Liver (tissue), 9 donors: ENCODE results near the gene FAM83B. TPM values are rescaled to one million over a fixed set of nuclear protein-coding genes. Genes with fewer than 3 reads are reported as not detected.

ENCODE experiments used
- DNase-seq: peaks from one replicate; pipeline ENCODE4 v3.0.0-alpha.2; 2017; ENCODE audit warnings: low spot score
- H3K27ac ChIP-seq, 2 donors: one replicate each; pipeline ENCODE4 v1.7.0; 2013; ENCODE audit warnings: inconsistent platforms in 2 of 2, low read length in 2 of 2, control low read depth in 1 of 2, low read depth in 1 of 2, mild to moderate bottlenecking in 1 of 2
- H3K27me3 ChIP-seq, 4 donors: one replicate each; pipeline versions ENCODE4 v1.6.1 to v1.7.0; 2013; ENCODE audit warnings: low read length in 3 of 4, inconsistent platforms in 1 of 4, mild to moderate bottlenecking in 1 of 4, moderate library complexity in 1 of 4; ENCODE audit not compliant: control insufficient read depth in 4 of 4, insufficient read depth in 4 of 4
- H3K36me3 ChIP-seq, 4 donors: one replicate each; pipeline versions ENCODE4 v1.6.1 to v1.7.0; 2013; ENCODE audit warnings: low read length in 3 of 4, mild to moderate bottlenecking in 3 of 4, low read depth in 1 of 4, moderate library complexity in 1 of 4; ENCODE audit not compliant: control insufficient read depth in 4 of 4, insufficient read depth in 3 of 4
- H3K4me1 ChIP-seq, 4 donors: one replicate each; pipeline versions ENCODE4 v1.6.1 to v1.7.0; 2013; ENCODE audit warnings: low read length in 3 of 4, mild to moderate bottlenecking in 3 of 4, moderate library complexity in 1 of 4; ENCODE audit not compliant: control insufficient read depth in 4 of 4, insufficient read depth in 4 of 4
- H3K4me3 ChIP-seq, 3 donors: one replicate each; pipeline versions ENCODE4 v1.6.1 to v1.7.0; 2013; ENCODE audit warnings: low read length in 3 of 3, control low read depth in 1 of 3, low read depth in 1 of 3, mild to moderate bottlenecking in 1 of 3
- H3K9ac ChIP-seq, 2 donors: one replicate each; pipeline ENCODE4 v1.7.0; 2013; ENCODE audit warnings: low read length in 2 of 2, mild to moderate bottlenecking in 2 of 2, moderate library complexity in 2 of 2, control low read depth in 1 of 2, low read depth in 1 of 2
- H3K9me3 ChIP-seq, 4 donors: one replicate each; pipeline versions ENCODE4 v1.6.1 to v1.7.0; 2013; ENCODE audit warnings: low read length in 3 of 4; ENCODE audit not compliant: control insufficient read depth in 4 of 4
- CTCF ChIP-seq: fragments of 150-350 bp; IDR thresholded peaks from 2 replicates; pipeline ENCODE4 v1.5.1; 2017; ENCODE audit warnings: improper control_type of control experiment, low read depth, low read length; ENCODE audit not compliant: missing input control
- EGR1 ChIP-seq, 2 donors: IDR thresholded peaks; 2 replicates each; pipeline ENCODE4 v1.6.1; 2016 to 2018; ENCODE audit warnings: antibody characterized with exemption in 2 of 2, low read depth in 2 of 2
- FOXA1 ChIP-seq: IDR thresholded peaks from 2 replicates; pipeline ENCODE4 v1.6.1; 2016; ENCODE audit warnings: antibody characterized with exemption
- FOXA2 ChIP-seq: IDR thresholded peaks from 2 replicates; pipeline ENCODE4 v1.6.1; 2016; ENCODE audit warnings: antibody characterized with exemption
- GABPA ChIP-seq, 2 donors: IDR thresholded peaks in 1 of 2; conservative IDR thresholded peaks in 1 of 2; 2 replicates each; pipeline ENCODE4 v1.6.1; 2016; ENCODE audit warnings: antibody characterized with exemption in 2 of 2, mild to moderate bottlenecking in 1 of 2, moderate library complexity in 1 of 2
- HNF4A ChIP-seq, 2 donors: conservative IDR thresholded peaks; 2 replicates each; pipeline ENCODE4 v1.6.1; 2016; ENCODE audit warnings: antibody characterized with exemption in 2 of 2, mild to moderate bottlenecking in 2 of 2
- HNF4G ChIP-seq: IDR thresholded peaks from 2 replicates; pipeline ENCODE4 v1.6.1; 2016; ENCODE audit warnings: antibody characterized with exemption
- JUND ChIP-seq, 2 donors: IDR thresholded peaks; 2 replicates each; pipeline ENCODE4 v1.6.1; 2016; ENCODE audit warnings: antibody characterized with exemption in 2 of 2
- MAX ChIP-seq: IDR thresholded peaks from 2 replicates; pipeline ENCODE4 v1.6.1; 2016; ENCODE audit warnings: antibody characterized with exemption
- NR2F2 ChIP-seq: IDR thresholded peaks from 2 replicates; pipeline ENCODE4 v1.6.1; 2016; ENCODE audit warnings: antibody characterized with exemption
- RAD21 ChIP-seq, 2 donors: IDR thresholded peaks; 2 replicates each; pipeline ENCODE4 v1.6.1; 2016; ENCODE audit warnings: antibody characterized with exemption in 2 of 2, mild to moderate bottlenecking in 2 of 2
- REST ChIP-seq: IDR thresholded peaks from 2 replicates; pipeline ENCODE4 v1.6.1; 2016; ENCODE audit warnings: antibody characterized with exemption, mild to moderate bottlenecking
- RXRA ChIP-seq, 2 donors: IDR thresholded peaks; 2 replicates each; pipeline ENCODE4 v1.6.1; 2017 to 2018; ENCODE audit warnings: antibody characterized with exemption in 2 of 2, mild to moderate bottlenecking in 1 of 2
- SP1 ChIP-seq: IDR thresholded peaks from 2 replicates; pipeline ENCODE4 v1.6.1; 2018; ENCODE audit warnings: antibody characterized with exemption, mild to moderate bottlenecking
- TAF1 ChIP-seq: conservative IDR thresholded peaks from 2 replicates; pipeline ENCODE4 v1.6.1; 2016; ENCODE audit warnings: antibody characterized with exemption, mild to moderate bottlenecking
- YY1 ChIP-seq: IDR thresholded peaks from 2 replicates; pipeline ENCODE4 v1.6.1; 2016; ENCODE audit warnings: antibody characterized with exemption, mild to moderate bottlenecking
- ZBTB33 ChIP-seq: IDR thresholded peaks from 2 replicates; pipeline ENCODE4 v1.6.1; 2016; ENCODE audit warnings: antibody characterized with exemption
- WGBS: extraction: QIAGEN DNeasy Blood & Tissue Kit; methylation state at CpG from one replicate; pipeline ENCODE4 v1.1.7; 2013; 5-methylcytosine and 5-hydroxymethylcytosine counted together
- polyA plus RNA-seq, 2 donors: library from polyadenylated mRNA; stranded (reverse) in 1 of 2; unstranded in 1 of 2; fragments of 200-250 nt in 1 of 2; fragments of >200 nt in 1 of 2; fragmentation: Nextera tagmentation in 1 of 2; extraction: Ambion mirVana in 1 of 2; gene quantifications; one replicate each; pipeline versions ENCODE4 v1.2.1 to v1.2.3, GENCODE V29; 2013 to 2015
- total RNA-seq, 2 donors: library from RNA; depleted of rRNA; stranded (reverse); fragments of >200 nt; gene quantifications; one replicate each; pipeline ENCODE4 v1.2.3, GENCODE V29; 2014
- TF ChIP-seq, protein P1 (sequence below): IDR thresholded peaks from 2 replicates; pipeline ENCODE4 v1.6.1; 2016; ENCODE audit warnings: antibody characterized with exemption
- donor health status: healthy.
- donor health status: healthy.
- donor health status: healthy.
- donor health status: healthy.
- donor health status: healthy.

Gene FAM83B
- total and polyA plus RNA-seq, 4 donors: 0.07 to 0.50 (median 0.16) TPM

- TF ChIP-seq MAX: no peak
- TF ChIP-seq RXRA (IDR thresholded peaks at IDR 0.05): no peak
- TF ChIP-seq FOXA1: no peak
- Histone ChIP-seq H3K4me1 (no peaks in the 10 kb centered on the region), H3K27ac (no peak overlapping the region), H3K27me3 (peaks cover 0 to 2% (median 0%) of the 10 kb centered on the region in 4 donors), H3K36me3 (no peaks in the 10 kb centered on the region), H3K4me3 (no peak overlapping the region), H3K9ac (no peak overlapping the region), H3K9me3 (no peaks in the 10 kb centered on the region)
- DNase-seq: no peak
- WGBS: 40% methylated on average over 1 of the region's 1 CpG
Measured at GRCh38 chr6:54910921-54911320, 64.3 kb downstream of the FAM83B start.

GRCh38 chr6:54913211-54913610, 66.6 kb downstream of the FAM83B start:
- H3K9me3 ChIP-seq: no peaks in the 10 kb centered on the region
- no peak overlapping the region for H3K4me3 ChIP-seq
- H3K27me3 ChIP-seq: peaks cover 0 to 2% (median 0%) of the 10 kb centered on the region in 4 donors
- WGBS: 71% methylated on average over 2 of the region's 2 CpGs
- no peaks in the 10 kb centered on the region for H3K36me3 ChIP-seq
- no peak overlapping the region for H3K27ac ChIP-seq
- H3K9ac ChIP-seq: no peak overlapping the region
- no peaks in the 10 kb centered on the region for H3K4me1 ChIP-seq
- no peak for DNase-seq
- TF ChIP-seq REST (no peak), NR2F2 (no peak), SP1 (no peak), ZBTB33 (no peak), GABPA (IDR thresholded peaks at IDR 0.05 in 1 of 2, conservative IDR thresholded peaks at IDR 0.05 in 1 of 2) (no peak), YY1 (no peak), HNF4A (conservative IDR thresholded peaks at IDR 0.05) (no peak), FOXA2 (no peak), RAD21 (IDR thresholded peaks at IDR 0.05) (no peak), FOXA1 (no peak), TAF1 (no peak), HNF4G (no peak), EGR1 (IDR thresholded peaks at IDR 0.05; ENCODE audit: low read depth in 2 of 2) (no peak), MAX (no peak), CTCF (no peak), RXRA (IDR thresholded peaks at IDR 0.05) (no peak), JUND (IDR thresholded peaks at IDR 0.05) (no peak)
- TF ChIP-seq, protein P1, sequence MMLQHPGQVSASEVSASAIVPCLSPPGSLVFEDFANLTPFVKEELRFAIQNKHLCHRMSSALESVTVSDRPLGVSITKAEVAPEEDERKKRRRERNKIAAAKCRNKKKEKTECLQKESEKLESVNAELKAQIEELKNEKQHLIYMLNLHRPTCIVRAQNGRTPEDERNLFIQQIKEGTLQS: no peak
